HFFc6 (cell line): ENCODE results near the gene ADCY2. TPM values are rescaled to one million over a fixed set of nuclear protein-coding genes. Genes with fewer than 3 reads are reported as not detected.

ENCODE experiments used
- DNase-seq: peaks from one replicate; pipeline ENCODE4 v3.0.0-alpha.2; 2018
- H3K27ac Mint-ChIP-seq: 2 replicates; pipeline ENCODE4 v1.8.0; 2020; ENCODE audit warnings: mild to moderate bottlenecking, mixed read lengths
- H3K27me3 Mint-ChIP-seq: 2 replicates; pipeline ENCODE4 v1.8.0; 2021; ENCODE audit warnings: mild to moderate bottlenecking, moderate library complexity, mixed read lengths; ENCODE audit not compliant: insufficient read depth
- H3K36me3 Mint-ChIP-seq: 2 replicates; pipeline ENCODE4 v1.8.0; 2021; ENCODE audit warnings: low read depth, mixed read lengths
- H3K4me1 Mint-ChIP-seq: 2 replicates; pipeline ENCODE4 v1.8.0; 2020; ENCODE audit warnings: low read depth, mixed read lengths
- H3K4me3 Mint-ChIP-seq: 2 replicates; pipeline ENCODE4 v1.8.0; 2020; ENCODE audit warnings: mild to moderate bottlenecking, moderate library complexity, mixed read lengths
- H3K9me3 Mint-ChIP-seq: 2 replicates; pipeline ENCODE4 v1.8.0; 2020; ENCODE audit warnings: mild to moderate bottlenecking, mixed read lengths
- CTCF ChIP-seq: fragments of 200-600 bp; sonication (generic); IDR thresholded peaks from 2 replicates; pipeline ENCODE4 v1.5.0; 2021; ENCODE audit warnings: antibody characterized with exemption, mild to moderate bottlenecking
- total RNA-seq, 6 experiments: library from RNA; stranded (reverse); fragmentation: NEBNext Ultra II Directional; extraction: Animal tissue kit (Norgen Biotek cat#: 25700); gene quantifications; 2 replicates in 1 of 6; 3 replicates in 5 of 6; pipeline ENCODE4 v1.2.3, GENCODE V29; 2021

ADCY2 gene
- total RNA-seq, 6 experiments from 2014 or later: not detected

GRCh38 chr5:7503564-7503963 lies 107.6 kb downstream of the ADCY2 start:
- Mint-ChIP-seq H3K4me1 (no peaks in the 10 kb centered on the region), H3K27ac (no peak overlapping the region), H3K4me3 (no peak overlapping the region), H3K27me3 (no peaks in the 10 kb centered on the region), H3K9me3 (peaks cover 54% of the 10 kb centered on the region), H3K36me3 (no peaks in the 10 kb centered on the region)
- TF ChIP-seq CTCF: no peak
- no peak for DNase-seq

DNA sequence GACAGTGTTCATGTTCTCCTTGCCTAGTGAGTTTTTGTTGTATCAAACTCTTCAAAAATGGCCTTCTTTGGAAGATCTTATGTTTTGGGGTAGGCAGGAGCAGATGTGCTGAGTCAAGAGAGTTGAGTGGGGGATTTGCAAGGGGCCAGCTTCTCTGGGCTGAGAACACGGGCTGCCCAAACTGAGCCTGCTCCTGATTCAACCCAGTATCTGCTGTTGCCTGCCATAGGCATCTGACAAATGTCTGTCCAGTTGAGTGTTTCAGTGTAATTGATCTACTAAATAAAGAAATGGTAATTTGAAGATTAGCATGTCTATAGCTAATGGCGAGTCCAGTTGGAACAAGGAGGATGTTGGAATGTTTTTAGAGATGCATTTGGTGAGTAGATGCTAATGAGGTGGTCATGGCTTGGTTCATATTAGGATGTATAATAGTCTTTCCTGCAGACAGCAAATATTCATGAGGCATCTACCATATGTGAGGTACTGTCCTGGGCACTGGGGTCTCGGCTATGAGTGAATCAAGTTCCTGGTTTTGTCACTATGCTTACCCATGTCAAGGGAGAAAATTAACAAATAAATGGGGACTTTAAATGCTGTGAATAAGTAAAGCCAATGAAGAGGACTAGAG lies 119.5 kb downstream of the ADCY2 start:
- Mint-ChIP-seq H3K27ac (no peak overlapping the region), H3K4me1 (no peaks in the 10 kb centered on the region), H3K36me3 (no peaks in the 10 kb centered on the region), H3K27me3 (no peaks in the 10 kb centered on the region), H3K4me3 (no peak overlapping the region), H3K9me3 (peaks cover 62% of the 10 kb centered on the region)
- no peak for TF ChIP-seq CTCF
- DNase-seq: no peak

- H3K9me3 Mint-ChIP-seq: peaks cover 61% of the 10 kb centered on the region
Observed at GRCh38 chr5:7516253-7516652, 120.3 kb downstream of the ADCY2 start.

GRCh38 chr5:7517006-7517405 lies 121.1 kb downstream of the ADCY2 start:
- TF ChIP-seq CTCF: no peak
- no peak for DNase-seq
- H3K27me3 Mint-ChIP-seq: no peaks in the 10 kb centered on the region
- no peak overlapping the region for H3K27ac Mint-ChIP-seq
- H3K4me1 Mint-ChIP-seq: no peaks in the 10 kb centered on the region
- H3K4me3 Mint-ChIP-seq: no peak overlapping the region
- peaks cover 62% of the 10 kb centered on the region for H3K9me3 Mint-ChIP-seq
- no peaks in the 10 kb centered on the region for H3K36me3 Mint-ChIP-seq

More at GRCh38 chr5:7516253-7516652, 120.3 kb downstream of the ADCY2 start:
- Mint-ChIP-seq H3K36me3 (no peaks in the 10 kb centered on the region), H3K4me1 (no peaks in the 10 kb centered on the region), H3K4me3 (no peak overlapping the region), H3K27me3 (no peaks in the 10 kb centered on the region), H3K27ac (no peak overlapping the region)
- no peak for DNase-seq
- no peak for TF ChIP-seq CTCF

DNA sequence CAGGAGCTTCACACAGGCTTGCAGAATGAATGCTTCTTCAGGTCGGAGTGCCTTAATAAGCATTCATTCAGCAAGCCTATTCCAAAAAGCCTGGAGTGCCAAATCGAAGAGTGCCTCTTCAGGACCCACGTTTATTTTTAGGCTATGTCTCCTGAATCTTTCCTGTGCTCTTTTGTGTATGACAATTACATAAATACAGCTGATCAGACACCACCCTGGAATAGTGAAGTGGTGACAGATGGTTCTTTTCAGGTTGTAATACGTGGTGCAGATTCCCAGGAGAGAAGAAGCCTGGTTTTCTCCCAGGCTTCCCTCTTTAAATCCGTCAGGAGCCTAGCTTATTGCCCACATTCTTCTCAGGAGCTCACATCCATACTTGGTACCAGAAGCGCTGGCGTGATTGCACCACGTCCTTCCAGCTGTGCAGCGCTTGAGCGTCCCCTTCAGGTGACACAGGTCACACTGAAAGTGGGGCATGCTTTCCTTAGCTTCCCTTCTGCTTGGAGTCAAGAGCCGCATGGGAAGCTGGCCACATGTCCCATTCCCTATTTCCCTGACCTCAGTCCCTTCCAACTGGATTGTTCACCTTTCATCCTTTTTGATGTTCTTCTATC lies 123.1 kb downstream of the ADCY2 start:
- no peak overlapping the region for H3K4me3 Mint-ChIP-seq
- DNase-seq: no peak
- no peaks in the 10 kb centered on the region for H3K27me3 Mint-ChIP-seq
- no peak for TF ChIP-seq CTCF
- H3K36me3 Mint-ChIP-seq: no peaks in the 10 kb centered on the region
- H3K9me3 Mint-ChIP-seq: peaks cover 52% of the 10 kb centered on the region
- H3K27ac Mint-ChIP-seq: no peak overlapping the region
- H3K4me1 Mint-ChIP-seq: no peaks in the 10 kb centered on the region
